Smooth muscle cell of the umbilical artery (primary cell): ENCODE data around the gene VAT1L. TPM values are rescaled to one million over a fixed set of nuclear protein-coding genes. Genes with fewer than 3 reads are reported as not detected.

ENCODE experiments used
- total RNA-seq: library from RNA; depleted of rRNA; stranded (reverse); fragments of >200 nt; gene quantifications from 2 replicates; pipeline ENCODE4 v1.2.3, GENCODE V29; 2014

VAT1L gene
- total RNA-seq: 43.1 and 43.9 TPM in 2 replicates

GRCh38 chr16:77788181-77789084 lies at the start of gene VAT1L:
VAT1L (plus strand) TSS chr16:77788564; CDS start chr16:77788683, 119 bp downstream.

GRCh38 chr16:78022347-78023060 lies 234.1 kb downstream of the VAT1L start, which contains the start of gene CLEC3A:
CLEC3A (plus strand) TSS chr16:78022548; CDS start chr16:78022627, 79 bp downstream.

Other genes starting within 250 kb of the VAT1L start
- 4.4 and 6.2 TPM in 2 replicates for gene NUDT7, start 66.0 kb upstream of the VAT1L start, total RNA-seq
- 0.05 TPM in 1 of 2 replicates, not detected in the other for gene CLEC3A, start 234.0 kb downstream of the VAT1L start, total RNA-seq